Osteoblast (primary cell): ENCODE results near the gene ANKS1B. TPM values are rescaled to one million over a fixed set of nuclear protein-coding genes. Genes with fewer than 3 reads are reported as not detected.

Experiments used
- DNase-seq: peaks from one replicate; pipeline ENCODE4 v3.0.0; 2011; ENCODE audit warnings: low spot score, mixed read lengths; ENCODE audit not compliant: insufficient read length; ENCODE audit errors: missing footprints
- H2AFZ ChIP-seq: 2 replicates; pipeline ENCODE4 v1.6.0; 2011; ENCODE audit warnings: mild to moderate bottlenecking, low read length
- H3K27ac ChIP-seq: 2 replicates; pipeline ENCODE4 v1.5.1; 2011; ENCODE audit warnings: mild to moderate bottlenecking, low read depth, low read length, moderate library complexity
- H3K27me3 ChIP-seq: 2 replicates; pipeline ENCODE4 v1.6.0; 2012; ENCODE audit warnings: mild to moderate bottlenecking, control low read depth, inconsistent platforms, low read length, moderate library complexity; ENCODE audit not compliant: insufficient read depth
- H3K36me3 ChIP-seq: 2 replicates; pipeline ENCODE4 v1.5.1; 2011; ENCODE audit warnings: mild to moderate bottlenecking, low read length, control low read depth, moderate library complexity; ENCODE audit not compliant: insufficient read depth
- H3K4me1 ChIP-seq: 2 replicates; pipeline ENCODE4 v1.5.1; 2011; ENCODE audit warnings: mild to moderate bottlenecking, low read length, control low read depth, moderate library complexity; ENCODE audit not compliant: insufficient read depth
- H3K4me2 ChIP-seq: 2 replicates; pipeline ENCODE4 v1.6.0; 2011; ENCODE audit warnings: mild to moderate bottlenecking, low read length; ENCODE audit not compliant: insufficient read depth
- H3K4me3 ChIP-seq: fragments of 200-600 bp; sonication (generic); 3 replicates; pipeline ENCODE4 v1.5.1; 2012; ENCODE audit warnings: mild to moderate bottlenecking, low read length, inconsistent platforms; ENCODE audit not compliant: insufficient read depth
- H3K79me2 ChIP-seq: 2 replicates; pipeline ENCODE4 v1.6.0; 2012; ENCODE audit warnings: mild to moderate bottlenecking, low read length, control low read depth, inconsistent platforms; ENCODE audit not compliant: insufficient read depth
- H3K9me3 ChIP-seq: 2 replicates; pipeline ENCODE4 v1.5.1; 2011; ENCODE audit warnings: low read depth, low read length, control low read depth
- H4K20me1 ChIP-seq: 2 replicates; pipeline ENCODE4 v1.6.0; 2012; ENCODE audit warnings: mild to moderate bottlenecking, low read length, control low read depth; ENCODE audit not compliant: insufficient read depth
- CTCF ChIP-seq: IDR thresholded peaks from 2 replicates; pipeline ENCODE4 v1.5.1; 2011; ENCODE audit warnings: mild to moderate bottlenecking, low read depth, low read length, moderate library complexity; ENCODE audit errors: extremely low read depth
- total RNA-seq: library from RNA; depleted of rRNA; stranded (reverse); fragments of >200 nt; gene quantifications from 2 replicates; pipeline ENCODE4 v1.2.3, GENCODE V29; 2012

The ANKS1B gene
- total RNA-seq, 1 donor: 2.2 TPM

DNA sequence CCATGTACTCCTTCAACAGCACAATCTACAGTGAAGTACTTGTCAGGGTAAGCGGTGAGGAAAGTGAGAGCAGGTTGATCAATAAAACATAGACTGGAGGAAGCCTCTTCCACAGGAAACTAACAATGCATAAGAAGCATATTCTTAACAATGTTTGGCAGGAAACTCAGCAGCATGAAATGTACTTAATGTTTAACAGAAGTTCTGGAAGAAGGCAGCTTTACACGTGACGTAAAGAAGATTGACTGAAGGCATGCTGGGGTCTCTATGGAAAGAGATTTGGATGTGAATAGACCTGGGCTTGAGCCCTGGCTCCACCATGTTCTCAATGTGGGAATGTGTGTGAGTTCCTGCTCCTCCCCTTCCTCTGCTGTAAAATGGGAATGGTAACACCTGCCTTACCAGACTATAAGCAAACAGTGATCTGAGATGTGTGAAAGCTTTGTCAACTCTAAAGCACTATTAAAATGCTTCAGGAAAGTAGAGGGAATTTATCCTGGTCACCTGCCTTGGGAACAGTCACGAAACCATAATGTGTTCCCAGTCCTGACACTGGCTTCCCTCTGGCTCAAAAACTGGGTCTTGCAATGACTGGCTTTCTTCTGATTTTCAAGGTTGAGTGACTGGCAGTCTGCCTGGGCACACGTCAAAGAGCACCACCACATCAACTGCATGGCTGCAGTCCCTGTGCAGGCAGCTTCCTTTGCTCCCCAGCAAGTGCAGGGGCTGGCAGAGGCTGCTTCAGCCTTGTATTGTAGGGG lies 955.0 kb downstream of the ANKS1B start:
- no peak for TF ChIP-seq CTCF
- Histone ChIP-seq H3K27me3 (no peaks in the 10 kb centered on the region), H3K4me3 (no peak overlapping the region), H4K20me1 (no peaks in the 10 kb centered on the region), H3K79me2 (no peaks in the 10 kb centered on the region), H3K9me3 (no peaks in the 10 kb centered on the region), H3K4me2 (no peak overlapping the region), H3K27ac (no peak overlapping the region), H2AFZ (no peak overlapping the region), H3K4me1 (no peaks in the 10 kb centered on the region), H3K36me3 (no peaks in the 10 kb centered on the region)
- DNase-seq: no peak

- Histone ChIP-seq H3K79me2 (no peaks in the 10 kb centered on the region), H3K27ac (no peak overlapping the region), H3K4me1 (no peaks in the 10 kb centered on the region), H4K20me1 (no peaks in the 10 kb centered on the region), H3K27me3 (no peaks in the 10 kb centered on the region), H3K9me3 (no peaks in the 10 kb centered on the region), H3K36me3 (no peaks in the 10 kb centered on the region), H2AFZ (no peak overlapping the region), H3K4me2 (no peak overlapping the region), H3K4me3 (no peak overlapping the region)
- TF ChIP-seq CTCF: no peak
- DNase-seq: no peak
Measured at GRCh38 chr12:99027461-99027860, 957.3 kb downstream of the ANKS1B start.

DNA sequence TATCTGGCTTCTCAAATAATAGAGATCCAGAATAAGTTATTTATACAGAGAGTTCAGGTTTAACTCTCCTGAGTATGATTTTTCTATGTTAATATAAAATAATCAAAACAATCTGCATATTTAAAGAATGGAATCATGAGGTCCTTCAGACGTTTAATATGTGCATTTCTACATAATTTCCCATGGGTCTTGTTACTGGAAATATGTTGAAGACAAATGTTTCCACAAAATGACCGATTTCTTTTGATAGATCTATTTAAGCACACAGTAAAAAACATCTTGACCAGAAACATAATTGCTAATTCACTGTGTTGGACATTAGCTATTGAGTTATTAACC lies 957.7 kb downstream of the ANKS1B start:
- no peak for DNase-seq
- no peak for TF ChIP-seq CTCF
- Histone ChIP-seq H3K4me3 (no peak overlapping the region), H3K79me2 (no peaks in the 10 kb centered on the region), H3K4me2 (no peak overlapping the region), H4K20me1 (no peaks in the 10 kb centered on the region), H3K27me3 (no peaks in the 10 kb centered on the region), H3K4me1 (no peaks in the 10 kb centered on the region), H3K27ac (no peak overlapping the region), H3K9me3 (no peaks in the 10 kb centered on the region), H3K36me3 (no peaks in the 10 kb centered on the region), H2AFZ (no peak overlapping the region)

- H2AFZ ChIP-seq: no peak overlapping the region
- no peak overlapping the region for H3K4me3 ChIP-seq
- no peak for DNase-seq
- no peaks in the 10 kb centered on the region for H4K20me1 ChIP-seq
- no peak overlapping the region for H3K27ac ChIP-seq
- TF ChIP-seq CTCF: no peak
- H3K4me1 ChIP-seq: no peaks in the 10 kb centered on the region
- no peaks in the 10 kb centered on the region for H3K36me3 ChIP-seq
- no peaks in the 10 kb centered on the region for H3K79me2 ChIP-seq
- no peaks in the 10 kb centered on the region for H3K27me3 ChIP-seq
- no peaks in the 10 kb centered on the region for H3K9me3 ChIP-seq
- no peak overlapping the region for H3K4me2 ChIP-seq
Measured at GRCh38 chr12:99026332-99027054, 958.2 kb downstream of the ANKS1B start.
